ENCODE data around the gene COMMD8.

Gene COMMD8

GRCh38 chr4:47475411-47475810, 11.9 kb upstream of the COMMD8 start:
- no peak for TF ChIP-seq CTCF (IDR thresholded peaks at IDR 0.05; ENCODE audit: low read depth, low read length)
- no peak overlapping the region for H3K4me3 ChIP-seq (replicated peaks in 1 of 2; ENCODE audit: low read depth in 2 of 2, low read length in 2 of 2)
- DNase-seq (ENCODE audit: low read depth in 2 of 2) = no peak

- TF ChIP-seq CTCF (IDR thresholded peaks at IDR 0.05; ENCODE audit: low read depth, low read length) = no peak
- no peak for DNase-seq (ENCODE audit: low read depth in 2 of 2)
- no peak overlapping the region for H3K4me3 ChIP-seq (replicated peaks in 1 of 2; ENCODE audit: low read depth in 2 of 2, low read length in 2 of 2)
Measured at GRCh38 chr4:47474799-47475198, 11.3 kb upstream of the COMMD8 start.

- no peak overlapping the region for H3K4me3 ChIP-seq (replicated peaks in 1 of 2; ENCODE audit: low read depth in 2 of 2, low read length in 2 of 2)
- no peak for TF ChIP-seq CTCF (IDR thresholded peaks at IDR 0.05; ENCODE audit: low read depth, low read length)
- no peak for DNase-seq (ENCODE audit: low read depth in 2 of 2)
Measured at GRCh38 chr4:47473141-47473750, 9.7 kb upstream of the COMMD8 start.

- no peak overlapping the region for H3K4me3 ChIP-seq (replicated peaks in 1 of 2; ENCODE audit: low read depth in 2 of 2, low read length in 2 of 2)
- TF ChIP-seq CTCF (IDR thresholded peaks at IDR 0.05; ENCODE audit: low read depth, low read length) = no peak
- no peak for DNase-seq (ENCODE audit: low read depth in 2 of 2)
Measured at GRCh38 chr4:47471591-47471990, 8.1 kb upstream of the COMMD8 start.

- no peak for TF ChIP-seq CTCF (IDR thresholded peaks at IDR 0.05; ENCODE audit: low read depth, low read length)
- DNase-seq (ENCODE audit: low read depth in 2 of 2) = no peak
- no peak overlapping the region for H3K4me3 ChIP-seq (replicated peaks in 1 of 2; ENCODE audit: low read depth in 2 of 2, low read length in 2 of 2)
Measured at GRCh38 chr4:47471064-47471463, 7.6 kb upstream of the COMMD8 start.

- peak; percentile 34 to 67 for DNase-seq (ENCODE audit: low read depth in 2 of 2)
- H3K4me3 ChIP-seq (replicated peaks in 1 of 2; ENCODE audit: low read depth in 2 of 2, low read length in 2 of 2) = no peak overlapping the region
- TF ChIP-seq CTCF (IDR thresholded peaks at IDR 0.05; ENCODE audit: low read depth, low read length) = no peak
Measured at GRCh38 chr4:47469951-47470350, 6.4 kb upstream of the COMMD8 start.
